GM12873 (cell line): ENCODE measurements around the gene FAF2.

Experiments
- TF ChIP-seq, protein P1 (sequence below): IDR thresholded peaks from 2 replicates; pipeline ENCODE4 v1.5.1; 2012; ENCODE audit warnings: low read depth, mild to moderate bottlenecking, moderate library complexity, low read length, control low read depth; ENCODE audit not compliant: insufficient read depth; ENCODE audit errors: missing control alignments

The FAF2 gene

DNA sequence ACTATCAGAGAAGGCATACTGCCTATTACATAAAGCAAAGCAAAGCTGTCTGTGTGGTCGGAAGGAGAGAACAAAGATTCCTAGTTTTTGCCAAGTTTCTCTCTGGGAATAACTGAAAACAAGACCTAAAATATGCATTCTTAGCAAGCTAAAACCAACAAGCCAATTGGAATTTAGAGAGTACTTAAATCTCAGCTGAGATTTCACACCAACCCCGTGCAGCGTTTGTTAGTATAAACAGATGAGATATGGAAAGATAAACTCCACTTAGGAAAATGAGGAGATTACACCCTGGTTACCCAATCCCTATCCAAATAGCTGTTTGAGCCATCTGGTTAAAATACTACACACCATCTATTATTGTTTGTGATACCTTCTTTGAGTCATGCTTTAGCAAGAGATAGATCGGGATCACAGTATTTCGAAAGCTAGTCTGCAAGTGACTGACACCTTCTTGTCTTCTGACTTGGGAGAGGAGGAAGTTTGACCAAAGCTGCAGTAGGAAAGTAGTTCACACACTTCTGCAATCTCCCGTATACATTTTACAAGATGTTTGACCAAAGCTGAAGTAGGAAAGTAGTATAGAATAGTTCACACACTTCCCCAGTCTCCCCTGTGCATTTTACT lies 18.2 kb downstream of the FAF2 start:
- TF ChIP-seq, protein P1, sequence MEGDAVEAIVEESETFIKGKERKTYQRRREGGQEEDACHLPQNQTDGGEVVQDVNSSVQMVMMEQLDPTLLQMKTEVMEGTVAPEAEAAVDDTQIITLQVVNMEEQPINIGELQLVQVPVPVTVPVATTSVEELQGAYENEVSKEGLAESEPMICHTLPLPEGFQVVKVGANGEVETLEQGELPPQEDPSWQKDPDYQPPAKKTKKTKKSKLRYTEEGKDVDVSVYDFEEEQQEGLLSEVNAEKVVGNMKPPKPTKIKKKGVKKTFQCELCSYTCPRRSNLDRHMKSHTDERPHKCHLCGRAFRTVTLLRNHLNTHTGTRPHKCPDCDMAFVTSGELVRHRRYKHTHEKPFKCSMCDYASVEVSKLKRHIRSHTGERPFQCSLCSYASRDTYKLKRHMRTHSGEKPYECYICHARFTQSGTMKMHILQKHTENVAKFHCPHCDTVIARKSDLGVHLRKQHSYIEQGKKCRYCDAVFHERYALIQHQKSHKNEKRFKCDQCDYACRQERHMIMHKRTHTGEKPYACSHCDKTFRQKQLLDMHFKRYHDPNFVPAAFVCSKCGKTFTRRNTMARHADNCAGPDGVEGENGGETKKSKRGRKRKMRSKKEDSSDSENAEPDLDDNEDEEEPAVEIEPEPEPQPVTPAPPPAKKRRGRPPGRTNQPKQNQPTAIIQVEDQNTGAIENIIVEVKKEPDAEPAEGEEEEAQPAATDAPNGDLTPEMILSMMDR = no peak

DNA sequence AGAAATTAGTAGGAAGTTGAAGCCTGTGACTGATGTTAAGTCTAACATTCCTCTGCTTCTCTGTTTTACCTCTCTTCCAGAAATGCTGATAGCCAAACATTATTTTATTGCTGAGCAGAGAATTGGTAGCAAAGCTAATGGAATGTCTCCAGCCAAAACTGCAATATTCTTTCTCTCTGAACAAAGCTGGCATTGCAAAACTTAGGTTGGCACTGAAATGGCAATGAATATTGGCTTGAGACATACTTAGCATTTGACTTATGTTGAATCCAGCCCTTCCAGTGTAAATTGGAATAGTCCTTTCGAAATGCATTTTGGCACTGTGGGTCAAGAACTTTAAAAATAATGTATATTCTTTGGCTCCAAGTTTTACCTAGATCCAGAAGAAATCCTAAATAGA lies 21.1 kb downstream of the FAF2 start:
- TF ChIP-seq, protein P1 = no peak

DNA sequence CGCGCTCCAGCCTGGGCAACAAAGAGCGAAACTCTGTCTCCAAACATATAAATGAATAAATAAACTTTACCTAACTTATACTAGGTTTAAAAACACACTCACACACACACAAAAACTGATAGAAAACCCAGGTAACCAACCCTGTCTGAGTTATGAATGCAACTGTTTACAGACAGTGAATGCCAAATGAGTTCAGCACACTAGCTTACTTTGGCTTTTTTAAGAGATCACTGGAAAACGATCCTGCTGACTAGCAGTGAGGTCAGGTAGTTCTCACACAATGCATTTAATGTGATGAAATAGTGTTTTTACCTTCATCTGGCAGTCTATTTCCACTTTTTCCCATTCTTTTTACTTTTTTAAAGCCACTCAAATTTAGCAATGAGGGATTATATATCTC lies 22.4 kb downstream of the FAF2 start:
- TF ChIP-seq, protein P1 = no peak

DNA sequence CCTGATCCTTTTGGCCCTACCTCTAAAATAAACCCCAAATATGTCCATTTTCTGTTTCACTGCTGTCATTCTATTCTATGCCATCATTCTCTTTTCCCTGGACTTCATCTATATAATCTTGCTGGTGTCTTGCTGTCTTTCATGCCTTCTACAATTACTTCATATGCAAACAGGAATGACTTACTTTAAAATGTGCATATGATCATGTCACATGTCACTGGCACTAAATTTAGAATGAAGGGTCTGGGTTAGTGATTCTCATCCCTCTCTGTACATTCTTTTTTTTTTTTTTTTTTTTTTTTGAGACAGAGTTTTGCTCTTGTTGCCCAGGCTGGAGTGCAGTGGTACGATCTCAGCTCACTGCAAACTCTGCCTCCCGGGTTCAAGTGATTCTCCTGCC lies 22.9 kb downstream of the FAF2 start:
- TF ChIP-seq, protein P1 = no peak

DNA sequence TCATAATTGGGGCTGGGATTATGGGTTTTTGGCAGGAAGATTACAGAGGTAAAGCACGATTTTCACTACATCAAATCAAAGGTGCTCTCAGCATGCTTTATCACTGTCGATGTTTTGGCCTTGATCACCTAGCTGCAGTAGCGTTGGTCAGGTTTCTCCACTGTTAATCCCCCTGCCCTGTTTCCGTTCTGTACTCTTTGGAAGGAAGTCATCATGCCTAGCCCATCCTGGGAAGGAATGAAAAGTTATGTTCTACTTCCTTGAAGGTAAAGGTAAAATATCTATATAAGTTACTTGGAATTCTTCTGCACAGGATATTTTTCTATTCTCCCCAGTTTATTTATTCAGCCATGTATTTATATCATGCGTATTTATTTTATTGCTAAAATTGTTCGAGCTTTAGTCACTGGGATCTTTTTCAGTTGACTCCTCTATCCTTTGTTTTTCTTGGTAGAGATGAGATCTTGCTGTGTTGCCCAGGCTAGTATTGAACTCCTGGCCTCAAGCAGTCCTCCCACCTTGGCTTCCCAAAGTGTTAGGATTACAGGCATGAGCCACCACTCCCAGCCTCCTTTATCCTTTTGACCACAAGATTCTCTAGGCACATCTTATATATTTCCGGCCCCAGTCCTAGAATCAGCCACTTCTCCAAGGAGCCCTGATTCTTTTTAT lies 25.3 kb downstream of the FAF2 start:
- TF ChIP-seq, protein P1 = no peak

DNA sequence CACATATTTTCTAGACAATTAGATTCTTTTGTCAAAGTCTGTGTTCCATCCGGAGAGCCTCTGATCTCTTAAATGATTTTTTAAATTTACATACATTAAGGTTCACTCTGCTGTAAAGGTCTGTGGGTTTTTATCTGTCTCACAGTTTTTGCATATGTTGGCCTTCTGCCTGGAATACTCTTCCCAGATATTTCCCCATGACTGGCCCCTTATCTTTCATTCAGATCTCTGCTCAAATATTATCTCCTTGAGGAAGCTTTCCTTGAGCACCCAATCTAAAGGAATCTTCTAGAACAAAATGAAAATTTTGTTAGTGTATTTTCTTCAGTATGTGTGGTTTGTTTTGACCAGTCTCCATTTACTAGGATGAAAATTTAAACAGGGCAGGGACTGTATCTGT lies 26.3 kb downstream of the FAF2 start:
- TF ChIP-seq, protein P1 = no peak

DNA sequence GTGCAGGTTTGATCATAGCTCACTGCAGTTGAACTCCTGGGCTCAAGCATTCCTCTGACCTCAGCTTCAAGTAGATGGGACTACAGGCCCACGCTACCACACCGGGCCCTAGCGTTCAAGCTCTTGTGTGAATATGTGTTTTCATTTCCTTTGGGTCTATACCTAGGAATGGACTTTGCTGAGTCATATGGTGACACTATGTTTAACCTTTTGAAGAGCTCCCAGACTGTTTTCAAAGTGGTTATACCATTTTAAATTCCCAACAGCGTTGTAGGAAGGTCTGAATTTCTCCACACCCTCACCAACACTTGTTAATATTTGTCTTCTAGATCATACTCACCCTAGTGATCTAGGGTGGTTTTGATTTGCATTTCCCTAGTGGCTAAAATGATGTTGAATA lies 33.5 kb downstream of the FAF2 start:
- TF ChIP-seq, protein P1 = no peak
